ENCODE data around the gene MCAM.

MCAM gene

GRCh38 chr11:119330237-119330636 lies 13.3 kb upstream of the MCAM start:
- TF ChIP-seq GATA3 (IDR thresholded peaks at IDR 0.05; ENCODE audit: low read depth, low read length) (no peak), GATA2 (IDR thresholded peaks at IDR 0.05; ENCODE audit: low read depth, low read length) (no peak)

DNA sequence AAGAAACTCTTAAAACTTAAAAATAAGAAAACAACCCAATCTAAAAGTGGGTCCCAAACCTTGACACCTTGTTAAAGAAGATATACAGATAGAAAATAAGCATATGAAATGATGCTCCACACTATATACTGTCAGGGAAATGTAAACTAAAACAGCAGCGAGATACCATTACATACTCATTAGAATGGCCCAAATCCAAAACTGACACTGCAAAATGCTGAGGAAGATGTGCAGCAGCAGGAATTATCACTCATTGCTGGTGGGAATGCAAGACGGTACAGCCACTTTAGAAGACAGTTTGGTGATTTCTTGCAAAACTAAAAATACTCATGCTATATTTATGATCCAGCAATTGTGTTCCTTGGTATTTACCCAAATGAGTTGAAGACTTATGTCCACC lies 12.4 kb upstream of the MCAM start:
- no peak for TF ChIP-seq GATA2 (IDR thresholded peaks at IDR 0.05; ENCODE audit: low read depth, low read length)
- TF ChIP-seq GATA3 (IDR thresholded peaks at IDR 0.05; ENCODE audit: low read depth, low read length) = no peak

GRCh38 chr11:119324189-119324588 lies 7.3 kb upstream of the MCAM start:
- TF ChIP-seq GATA3 (IDR thresholded peaks at IDR 0.05; ENCODE audit: low read depth, low read length) = no peak
- no peak for TF ChIP-seq GATA2 (IDR thresholded peaks at IDR 0.05; ENCODE audit: low read depth, low read length)

DNA sequence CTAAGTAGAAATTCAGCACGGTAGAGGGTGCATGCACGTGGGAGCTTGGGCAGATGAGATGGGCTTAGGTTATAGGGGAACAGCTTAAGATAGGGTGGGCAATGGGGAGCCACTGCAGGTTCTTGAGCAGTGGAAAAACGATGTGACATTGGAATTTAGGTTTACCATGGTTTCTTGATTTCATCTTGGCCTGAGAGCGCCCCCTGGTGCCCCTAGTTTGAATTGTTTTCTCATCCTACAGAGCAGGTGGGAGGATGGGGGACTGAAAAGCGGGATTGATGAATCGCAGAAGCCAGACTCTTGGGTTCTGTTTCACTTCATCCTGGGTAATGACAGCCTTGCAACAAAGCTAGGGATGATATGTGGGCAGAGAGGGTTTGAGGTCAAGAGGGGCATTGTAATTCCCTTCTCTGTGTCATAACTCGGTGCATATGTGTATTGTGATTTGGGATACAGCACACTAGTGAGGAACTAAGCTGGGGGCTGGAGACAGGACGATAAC lies 6.7 kb upstream of the MCAM start:
- TF ChIP-seq GATA2 (IDR thresholded peaks at IDR 0.05; ENCODE audit: low read depth, low read length) = no peak
- no peak for TF ChIP-seq GATA3 (IDR thresholded peaks at IDR 0.05; ENCODE audit: low read depth, low read length)

DNA sequence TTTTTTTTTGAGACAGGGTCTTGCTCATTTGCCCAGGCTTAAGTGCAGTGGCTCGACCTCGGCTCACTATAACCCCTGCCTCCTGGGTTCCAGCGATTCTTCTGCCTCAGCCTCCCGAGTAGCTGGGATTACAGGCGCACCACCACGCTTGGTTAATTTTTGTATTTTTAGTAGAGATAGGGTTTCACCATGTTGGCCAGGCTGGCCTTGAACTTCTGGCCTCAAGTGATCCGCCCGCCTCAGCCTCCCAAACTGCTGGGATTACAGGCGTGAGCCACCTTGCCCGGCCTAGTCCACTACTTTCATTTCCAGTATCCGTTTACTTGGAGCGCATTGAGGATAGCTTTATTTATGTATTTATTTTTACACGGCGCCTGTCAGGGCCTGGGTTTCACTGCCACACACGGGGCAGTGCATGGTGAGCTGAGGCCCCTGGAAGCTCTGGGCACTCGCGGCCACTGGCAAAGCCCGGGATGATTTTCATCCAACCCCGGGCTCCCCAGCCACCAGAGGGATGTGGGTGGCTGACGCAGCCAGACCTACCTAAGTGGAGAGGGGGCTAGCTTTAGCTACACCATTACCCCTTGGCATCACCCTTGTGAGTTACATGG lies 6.1 kb upstream of the MCAM start:
- TF ChIP-seq GATA3 (IDR thresholded peaks at IDR 0.05; ENCODE audit: low read depth, low read length) (no peak), GATA2 (IDR thresholded peaks at IDR 0.05; ENCODE audit: low read depth, low read length) (no peak)

GRCh38 chr11:119322360-119322739 lies 5.4 kb upstream of the MCAM start:
- TF ChIP-seq GATA3 (IDR thresholded peaks at IDR 0.05; ENCODE audit: low read depth, low read length) = no peak
- TF ChIP-seq GATA2 (IDR thresholded peaks at IDR 0.05; ENCODE audit: low read depth, low read length) = no peak

GRCh38 chr11:119320776-119321524 lies 4.0 kb upstream of the MCAM start:
- TF ChIP-seq GATA3 (IDR thresholded peaks at IDR 0.05; ENCODE audit: low read depth, low read length) = no peak
- TF ChIP-seq GATA2 (IDR thresholded peaks at IDR 0.05; ENCODE audit: low read depth, low read length) = no peak

GRCh38 chr11:119320240-119320775 lies 3.4 kb upstream of the MCAM start:
- TF ChIP-seq GATA2 (IDR thresholded peaks at IDR 0.05; ENCODE audit: low read depth, low read length) (no peak), GATA3 (IDR thresholded peaks at IDR 0.05; ENCODE audit: low read depth, low read length) (no peak)

- no peak for TF ChIP-seq GATA3 (IDR thresholded peaks at IDR 0.05; ENCODE audit: low read depth, low read length)
- no peak for TF ChIP-seq GATA2 (IDR thresholded peaks at IDR 0.05; ENCODE audit: low read depth, low read length)
These were observed 2.8 kb upstream of the MCAM start for GRCh38 chr11:119319700-119320239.

DNA sequence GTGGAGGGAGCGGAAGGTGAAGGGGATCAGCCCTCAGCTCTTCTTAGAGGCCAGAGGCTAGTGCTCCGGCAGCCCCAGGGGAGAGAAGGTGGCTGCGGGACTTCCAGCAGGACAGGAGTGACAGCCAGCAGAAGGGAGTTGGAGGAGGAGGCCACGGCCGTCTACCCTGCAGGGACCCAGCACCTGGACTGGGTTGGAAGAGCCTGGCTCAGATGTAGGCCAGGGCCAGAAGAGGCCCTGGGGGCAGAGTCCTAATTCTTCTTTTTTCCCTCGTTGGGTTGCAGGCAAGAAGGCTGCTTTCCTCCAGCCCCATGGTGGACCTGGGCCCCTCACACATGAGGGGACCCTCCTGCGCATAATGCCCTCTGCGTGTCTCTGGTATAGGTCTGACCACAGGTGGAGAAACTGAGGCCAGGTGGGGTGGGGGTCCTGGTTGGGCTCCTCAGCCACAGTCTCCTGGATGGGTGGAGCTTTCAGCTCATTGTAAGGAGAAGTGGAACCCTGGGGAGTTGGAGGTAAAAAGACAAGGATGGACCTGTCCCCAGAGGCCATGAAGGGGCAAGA lies 2.3 kb upstream of the MCAM start:
- TF ChIP-seq GATA3 (IDR thresholded peaks at IDR 0.05; ENCODE audit: low read depth, low read length) (no peak), GATA2 (IDR thresholded peaks at IDR 0.05; ENCODE audit: low read depth, low read length) (no peak)

DNA sequence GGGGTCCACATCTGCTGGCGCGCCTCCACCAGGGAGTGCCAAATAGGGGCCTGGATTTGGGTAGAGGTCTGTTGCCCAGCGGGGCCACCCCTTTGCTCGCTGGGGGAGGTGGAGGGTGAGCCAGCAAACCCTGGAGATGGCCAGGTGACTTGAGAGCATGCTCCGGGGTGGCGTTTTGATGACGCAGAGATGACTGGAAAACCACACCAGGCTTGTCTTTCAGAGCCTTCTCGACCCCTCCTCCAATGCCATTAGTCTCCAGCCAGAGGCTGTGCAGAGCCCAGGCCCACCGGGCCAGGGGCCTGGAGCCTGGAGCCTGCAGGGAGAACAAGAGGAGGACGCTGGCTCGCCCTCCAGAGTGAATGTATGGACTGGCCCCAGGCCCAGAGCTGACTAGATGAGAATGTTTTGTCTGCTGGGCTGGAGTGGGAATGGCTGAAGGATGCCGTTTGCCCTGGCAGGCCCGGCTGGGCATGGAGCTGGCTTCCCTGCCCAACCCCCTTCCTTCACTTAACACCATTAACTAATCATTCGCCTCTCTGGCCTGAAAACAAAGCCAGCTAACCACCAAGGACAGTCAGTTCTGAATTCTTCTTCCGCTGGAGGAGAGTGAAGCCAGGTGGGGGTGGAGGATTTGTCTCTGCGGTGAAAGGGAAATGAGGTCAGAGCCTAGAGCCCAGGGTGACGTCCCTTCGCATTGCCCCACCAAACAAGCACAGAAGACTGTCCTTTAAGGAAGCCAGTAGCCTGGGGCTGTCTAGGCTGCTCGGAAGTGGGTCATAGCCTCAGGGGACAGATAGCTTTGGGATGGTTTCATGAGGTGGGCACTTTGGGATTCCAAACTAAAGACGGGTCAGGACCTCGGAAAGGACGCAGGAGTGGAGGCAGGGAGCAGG lies 1.6 kb upstream of the MCAM start:
- no peak for TF ChIP-seq GATA2 (IDR thresholded peaks at IDR 0.05; ENCODE audit: low read depth, low read length)
- no peak for TF ChIP-seq GATA3 (IDR thresholded peaks at IDR 0.05; ENCODE audit: low read depth, low read length)

GRCh38 chr11:119317592-119318239 lies 786 bp upstream of the MCAM start:
- TF ChIP-seq GATA2 (IDR thresholded peaks at IDR 0.05; ENCODE audit: low read depth, low read length) = no peak
- TF ChIP-seq GATA3 (IDR thresholded peaks at IDR 0.05; ENCODE audit: low read depth, low read length) = no peak

All from SH-SY5Y (cell line).